SK-N-SH treated with all-trans-retinoic acid at 6 μM for 48 hours (cell line): ENCODE data around the gene TEAD1.
A peak's percentile ranks its signal among the peaks of the same experiment; 100 is the strongest.

Experiments used
- ATAC-seq: fragments of 200-7000 bp; cut with Tn5 transposase; 3 replicates; pipeline ENCODE4 v1.9.1; 2020; ENCODE audit warnings: mild to moderate bottlenecking, moderate library complexity
- ARNTL ChIP-seq: fragments of 450-650 bp; formaldehyde crosslinking; IDR thresholded peaks from 2 replicates; pipeline ENCODE4 v1.5.0; 2020; ENCODE audit warnings: low read depth, mild to moderate bottlenecking, moderate library complexity, borderline replicate concordance
- BACH2 ChIP-seq: fragments of 250-450 bp; sonication (Bioruptor Pico); IDR thresholded peaks from 2 replicates; pipeline ENCODE4 v1.9.0; 2021; ENCODE audit warnings: mild to moderate bottlenecking, borderline replicate concordance
- CSDC2 ChIP-seq: fragments of 250-450 bp; sonication (Bioruptor Pico); IDR thresholded peaks from 2 replicates; pipeline ENCODE4 v1.5.0; 2020; ENCODE audit warnings: mild to moderate bottlenecking, moderate library complexity
- CSRNP3 ChIP-seq: fragments of 250-450 bp; sonication (Bioruptor Pico); IDR thresholded peaks from 2 replicates; pipeline ENCODE4 v1.5.1; 2021; ENCODE audit warnings: mild to moderate bottlenecking, moderate library complexity
- ESRRG ChIP-seq: fragments of 250-450 bp; sonication (Bioruptor Pico); IDR thresholded peaks from 2 replicates; pipeline ENCODE4 v1.6.1; 2021; ENCODE audit warnings: mild to moderate bottlenecking
- GLIS3 ChIP-seq: fragments of 250-450 bp; sonication (Bioruptor Pico); IDR thresholded peaks from 2 replicates; pipeline ENCODE4 v1.5.0; 2020; ENCODE audit warnings: mild to moderate bottlenecking, moderate library complexity
- ISL1 ChIP-seq: fragments of 250-450 bp; sonication (Bioruptor Pico); IDR thresholded peaks from 2 replicates; pipeline ENCODE4 v2.1.2; 2022; ENCODE audit warnings: mild to moderate bottlenecking, moderate library complexity
- OSR1 ChIP-seq: fragments of 250-450 bp; sonication (Bioruptor Pico); IDR thresholded peaks from 2 replicates; pipeline ENCODE4 v1.8.0; 2022; ENCODE audit warnings: moderate library complexity, mild to moderate bottlenecking, inconsistent platforms
- PATZ1 ChIP-seq: fragments of 250-450 bp; sonication (Bioruptor Pico); IDR thresholded peaks from 2 replicates; pipeline ENCODE4 v1.8.0; 2020; ENCODE audit warnings: mild to moderate bottlenecking, moderate library complexity, borderline replicate concordance
- POU6F1 ChIP-seq: fragments of 250-450 bp; sonication (Bioruptor Pico); IDR thresholded peaks from 2 replicates; pipeline ENCODE4 v1.8.0; 2021; ENCODE audit warnings: low read depth, mild to moderate bottlenecking, moderate library complexity, borderline replicate concordance
- PPARA ChIP-seq: fragments of 250-450 bp; sonication (Bioruptor Pico); IDR thresholded peaks from 2 replicates; pipeline ENCODE4 v1.5.0; 2020; ENCODE audit warnings: mild to moderate bottlenecking, borderline replicate concordance
- RARB ChIP-seq: fragments of 250-450 bp; sonication (Bioruptor Pico); IDR thresholded peaks from 2 replicates; pipeline ENCODE4 v1.8.0; 2021; ENCODE audit warnings: mild to moderate bottlenecking, moderate library complexity
- SNAI2 ChIP-seq: fragments of 250-450 bp; sonication (Bioruptor Pico); IDR thresholded peaks from 2 replicates; pipeline ENCODE4 v1.5.0; 2020; ENCODE audit warnings: mild to moderate bottlenecking, moderate library complexity
- TCF4 ChIP-seq: fragments of 250-450 bp; sonication (Bioruptor Pico); IDR thresholded peaks from 2 replicates; pipeline ENCODE4 v1.8.0; 2021; ENCODE audit warnings: mild to moderate bottlenecking, moderate library complexity, borderline replicate concordance
- TOX ChIP-seq: fragments of 250-450 bp; sonication (Bioruptor Pico); IDR thresholded peaks from 2 replicates; pipeline ENCODE4 v1.8.0; 2021; ENCODE audit warnings: mild to moderate bottlenecking, moderate library complexity, borderline replicate concordance
- ZC3H10 ChIP-seq: fragments of 250-450 bp; sonication (Bioruptor Pico); IDR thresholded peaks from 2 replicates; pipeline ENCODE4 v1.5.1; 2021; ENCODE audit warnings: mild to moderate bottlenecking, moderate library complexity
- ZFP3 ChIP-seq: fragments of 250-450 bp; sonication (Bioruptor Pico); IDR thresholded peaks from 2 replicates; pipeline ENCODE4 v1.5.0; 2020; ENCODE audit warnings: mild to moderate bottlenecking, moderate library complexity
- ZFP30 ChIP-seq: fragments of 450-650 bp; formaldehyde crosslinking; IDR thresholded peaks from 2 replicates; pipeline ENCODE4 v1.5.0; 2022; ENCODE audit warnings: mild to moderate bottlenecking, moderate library complexity
- ZNF565 ChIP-seq: fragments of 450-650 bp; formaldehyde crosslinking; conservative IDR thresholded peaks from 2 replicates; pipeline ENCODE4 v1.5.0; 2020; ENCODE audit warnings: low read depth, mild to moderate bottlenecking, moderate library complexity
- ZNF70 ChIP-seq: fragments of 450-650 bp; formaldehyde crosslinking; IDR thresholded peaks from 2 replicates; pipeline ENCODE4 v1.5.0; 2020; ENCODE audit warnings: mild to moderate bottlenecking, moderate library complexity
- ZNF8 ChIP-seq: fragments of 450-650 bp; formaldehyde crosslinking; IDR thresholded peaks from 2 replicates; pipeline ENCODE4 v1.5.0; 2020; ENCODE audit warnings: mild to moderate bottlenecking, moderate library complexity
- TF ChIP-seq, protein P1 (sequence below): fragments of 250-450 bp; sonication (Bioruptor Pico); IDR thresholded peaks from 2 replicates; pipeline ENCODE4 v1.5.1; 2020; ENCODE audit warnings: low read depth, mild to moderate bottlenecking, moderate library complexity
- TF ChIP-seq, protein P2 (sequence below): fragments of 250-450 bp; sonication (Bioruptor Pico); IDR thresholded peaks from 2 replicates; pipeline ENCODE4 v1.5.0; 2020; ENCODE audit warnings: mild to moderate bottlenecking, moderate library complexity

TEAD1 gene

GRCh38 chr11:12673924-12674570 is at the start of gene TEAD1:
TSS of gene TEAD1 (plus strand) at chr11:12674421.
- TF ChIP-seq TCF4 (CRISPR knock-in tag) (no peak), BACH2 (CRISPR knock-in tag) (peak; percentile 66), ARNTL (CRISPR knock-in tag) (0 out of 2 replicates have a peak, but pooled peaks have one; percentile 64), ZFP3 (CRISPR knock-in tag) (peak; percentile 81), ESRRG (no peak), TOX (CRISPR knock-in tag) (no peak), OSR1 (CRISPR knock-in tag) (no peak), PATZ1 (no peak), CSDC2 (CRISPR knock-in tag) (peak; percentile 95; the same call in 1 of the 2 replicates), ZC3H10 (CRISPR knock-in tag) (peak; percentile 41; the same call in 1 of the 2 replicates), ZNF8 (no peak), PPARA (CRISPR knock-in tag) (peak; percentile 93), GLIS3 (CRISPR knock-in tag) (no peak), SNAI2 (peak; percentile 87), ZFP30 (CRISPR knock-in tag) (peak; percentile 65; the same call in 1 of the 2 replicates), CSRNP3 (no peak), RARB (CRISPR knock-in tag) (no peak), POU6F1 (CRISPR knock-in tag) (no peak), ZNF565 (CRISPR knock-in tag) (peak; percentile 91)
- TF ChIP-seq, protein P1, sequence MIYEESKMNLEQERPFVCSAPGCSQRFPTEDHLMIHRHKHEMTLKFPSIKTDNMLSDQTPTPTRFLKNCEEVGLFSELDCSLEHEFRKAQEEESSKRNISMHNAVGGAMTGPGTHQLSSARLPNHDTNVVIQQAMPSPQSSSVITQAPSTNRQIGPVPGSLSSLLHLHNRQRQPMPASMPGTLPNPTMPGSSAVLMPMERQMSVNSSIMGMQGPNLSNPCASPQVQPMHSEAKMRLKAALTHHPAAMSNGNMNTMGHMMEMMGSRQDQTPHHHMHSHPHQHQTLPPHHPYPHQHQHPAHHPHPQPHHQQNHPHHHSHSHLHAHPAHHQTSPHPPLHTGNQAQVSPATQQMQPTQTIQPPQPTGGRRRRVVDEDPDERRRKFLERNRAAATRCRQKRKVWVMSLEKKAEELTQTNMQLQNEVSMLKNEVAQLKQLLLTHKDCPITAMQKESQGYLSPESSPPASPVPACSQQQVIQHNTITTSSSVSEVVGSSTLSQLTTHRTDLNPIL (CRISPR knock-in tag) = no peak
- TF ChIP-seq, protein P2, sequence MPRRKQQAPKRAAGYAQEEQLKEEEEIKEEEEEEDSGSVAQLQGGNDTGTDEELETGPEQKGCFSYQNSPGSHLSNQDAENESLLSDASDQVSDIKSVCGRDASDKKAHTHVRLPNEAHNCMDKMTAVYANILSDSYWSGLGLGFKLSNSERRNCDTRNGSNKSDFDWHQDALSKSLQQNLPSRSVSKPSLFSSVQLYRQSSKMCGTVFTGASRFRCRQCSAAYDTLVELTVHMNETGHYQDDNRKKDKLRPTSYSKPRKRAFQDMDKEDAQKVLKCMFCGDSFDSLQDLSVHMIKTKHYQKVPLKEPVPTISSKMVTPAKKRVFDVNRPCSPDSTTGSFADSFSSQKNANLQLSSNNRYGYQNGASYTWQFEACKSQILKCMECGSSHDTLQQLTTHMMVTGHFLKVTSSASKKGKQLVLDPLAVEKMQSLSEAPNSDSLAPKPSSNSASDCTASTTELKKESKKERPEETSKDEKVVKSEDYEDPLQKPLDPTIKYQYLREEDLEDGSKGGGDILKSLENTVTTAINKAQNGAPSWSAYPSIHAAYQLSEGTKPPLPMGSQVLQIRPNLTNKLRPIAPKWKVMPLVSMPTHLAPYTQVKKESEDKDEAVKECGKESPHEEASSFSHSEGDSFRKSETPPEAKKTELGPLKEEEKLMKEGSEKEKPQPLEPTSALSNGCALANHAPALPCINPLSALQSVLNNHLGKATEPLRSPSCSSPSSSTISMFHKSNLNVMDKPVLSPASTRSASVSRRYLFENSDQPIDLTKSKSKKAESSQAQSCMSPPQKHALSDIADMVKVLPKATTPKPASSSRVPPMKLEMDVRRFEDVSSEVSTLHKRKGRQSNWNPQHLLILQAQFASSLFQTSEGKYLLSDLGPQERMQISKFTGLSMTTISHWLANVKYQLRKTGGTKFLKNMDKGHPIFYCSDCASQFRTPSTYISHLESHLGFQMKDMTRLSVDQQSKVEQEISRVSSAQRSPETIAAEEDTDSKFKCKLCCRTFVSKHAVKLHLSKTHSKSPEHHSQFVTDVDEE (CRISPR knock-in tag) = peak; percentile 96
- ATAC-seq = peak; percentile 86

DNA sequence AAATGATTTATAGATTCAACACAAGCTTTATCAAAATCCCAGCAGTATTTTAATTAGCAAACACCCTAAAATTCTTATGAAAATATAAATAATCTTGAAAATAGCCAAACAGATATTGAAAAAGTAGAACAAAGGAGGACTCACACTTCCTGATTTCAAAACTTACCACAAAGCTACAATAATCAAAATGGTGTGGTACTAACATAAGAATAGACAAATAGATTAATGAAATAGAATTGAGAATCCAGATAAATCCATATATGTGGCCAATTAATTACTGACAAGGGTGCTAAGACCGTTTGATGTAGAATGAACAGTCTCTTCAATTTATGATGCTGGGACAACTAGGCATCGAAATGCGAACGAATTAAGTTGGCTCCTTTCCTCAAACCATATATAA is 49.6 kb upstream of the TEAD1 start:
- TF ChIP-seq, protein P1 (CRISPR knock-in tag) = no peak
- TF ChIP-seq CSRNP3 (no peak), ZNF565 (CRISPR knock-in tag) (no peak), ZC3H10 (CRISPR knock-in tag) (no peak), SNAI2 (no peak), CSDC2 (CRISPR knock-in tag) (no peak), TOX (CRISPR knock-in tag) (no peak), ISL1 (CRISPR knock-in tag) (no peak), TCF4 (CRISPR knock-in tag) (no peak), ZNF70 (CRISPR knock-in tag) (no peak), PATZ1 (no peak), BACH2 (CRISPR knock-in tag) (no peak)
- TF ChIP-seq, all 23 proteins: peak for 0
- ATAC-seq = no peak
